Upper lobe of left lung (tissue), 6 donors: ENCODE measurements around the gene CTCFL. TPM values are rescaled to one million over a fixed set of nuclear protein-coding genes. Genes with fewer than 3 reads are reported as not detected.

Experiments used
- ATAC-seq, 2 donors: fragments of 200-7000 bp; cut with Tn5 transposase; one replicate each; pipeline ENCODE4 v1.9.1; 2022; ENCODE audit warnings: mild to moderate bottlenecking in 2 of 2, moderate library complexity in 2 of 2; ENCODE audit not compliant: low FRiP score in 2 of 2
- DNase-seq, 2 donors: peaks; one replicate each; pipeline ENCODE4 v3.0.0-alpha.2; 2019 to 2020
- H3K27ac ChIP-seq, 4 donors: fragments of 200-600 bp; sonication (generic); one replicate each; pipeline ENCODE4 v1.5.1; 2016 to 2019
- H3K27me3 ChIP-seq, 4 donors: fragments of 200-600 bp; sonication (generic); one replicate each; pipeline ENCODE4 v1.5.1; 2017 to 2019
- H3K36me3 ChIP-seq, 4 donors: fragments of 200-600 bp; sonication (generic); one replicate each; pipeline ENCODE4 v1.5.1; 2016 to 2019
- H3K4me1 ChIP-seq, 4 donors: fragments of 200-600 bp; sonication (generic); one replicate each; pipeline ENCODE4 v1.5.1; 2018 to 2019
- H3K4me3 ChIP-seq, 4 donors: fragments of 200-600 bp; sonication (generic); one replicate each; pipeline ENCODE4 v1.5.1; 2017 to 2019; ENCODE audit warnings: mild to moderate bottlenecking in 2 of 4, moderate library complexity in 1 of 4
- H3K9me3 ChIP-seq, 4 donors: fragments of 200-600 bp; sonication (generic); one replicate each; pipeline ENCODE4 v1.5.1; 2018 to 2019
- CTCF ChIP-seq, 6 experiments: fragments of 450-650 bp in 4 of 6; fragments of 200-600 bp in 2 of 6; sonication (generic) in 2 of 6; IDR thresholded peaks; one replicate each; pipeline ENCODE4 v1.5.1; 2016 to 2019; ENCODE audit warnings: antibody characterized with exemption in 6 of 6
- EP300 ChIP-seq, 4 donors: sonication (generic); formaldehyde crosslinking; IDR thresholded peaks; one replicate each; pipeline ENCODE4 v1.5.1; 2017; ENCODE audit warnings: antibody characterized with exemption in 4 of 4, control low read depth in 2 of 4
- POLR2A ChIP-seq, 4 donors: fragments of 450-650 bp; IDR thresholded peaks; one replicate each; pipeline ENCODE4 v1.5.1; 2016 to 2017; ENCODE audit warnings: antibody characterized with exemption in 4 of 4, mild to moderate bottlenecking in 2 of 4
- POLR2AphosphoS5 ChIP-seq, 2 donors: sonication (generic); formaldehyde crosslinking; IDR thresholded peaks; one replicate each; pipeline ENCODE4 v1.5.1; 2017; ENCODE audit warnings: antibody characterized with exemption in 2 of 2
- WGBS, 2 donors: methylation state at CpG; one replicate each; pipeline ENCODE4 v1.1.5; 2017 to 2018; 5-methylcytosine and 5-hydroxymethylcytosine counted together
- total RNA-seq, 6 donors: library from RNA; depleted of rRNA in 4 of 6; stranded (reverse); fragments of >200 nt in 4 of 6; gene quantifications; one replicate each; pipeline versions ENCODE4 v1.1.0 to v1.2.1, GENCODE V29; 2016 to 2021
- donor health status: DM: no; HTN: no; CAD: no; lungs with moderate emphysema.
- donor health status: DM: no; HTN: yes; CAD: no; lungs with severe emphysema.

Gene CTCFL
- total RNA-seq, 6 donors from 2014 or later = 0.11 to 0.17 (median 0.14) TPM; not detected in 3

DNA sequence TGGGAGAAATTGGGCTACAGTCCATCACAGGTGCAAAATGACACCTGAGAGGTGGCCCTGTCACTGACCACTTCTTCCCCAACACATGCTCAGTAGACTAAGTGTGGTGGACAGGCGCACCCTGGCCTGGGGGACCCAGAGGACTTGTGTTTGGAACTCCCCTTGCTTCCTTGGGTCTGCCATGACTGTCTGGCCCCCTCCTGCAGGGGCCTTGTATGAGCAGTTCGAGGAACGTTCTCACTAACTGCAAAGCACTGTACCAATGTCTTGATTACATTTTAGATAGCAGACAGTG lies 32.0 kb upstream of the CTCFL start:
- DNase-seq (no peak), ATAC-seq (no peak)
- WGBS, 2 donors = 77 to 100% methylated on average over 1 to 3 of the region's 3 CpGs
- no peaks in the 10 kb centered on the region for H3K36me3 ChIP-seq
- no peaks in the 10 kb centered on the region for H3K9me3 ChIP-seq
- H3K27me3 ChIP-seq = no peaks in the 10 kb centered on the region
- H3K4me1 ChIP-seq = no peaks in the 10 kb centered on the region
- TF ChIP-seq EP300 (IDR thresholded peaks at IDR 0.05) (no peak), POLR2A (IDR thresholded peaks at IDR 0.05) (no peak), POLR2AphosphoS5 (IDR thresholded peaks at IDR 0.05) (no peak), CTCF (IDR thresholded peaks at IDR 0.05) (no peak)
- H3K4me3 ChIP-seq = no peak overlapping the region
- H3K27ac ChIP-seq = no peak overlapping the region

DNA sequence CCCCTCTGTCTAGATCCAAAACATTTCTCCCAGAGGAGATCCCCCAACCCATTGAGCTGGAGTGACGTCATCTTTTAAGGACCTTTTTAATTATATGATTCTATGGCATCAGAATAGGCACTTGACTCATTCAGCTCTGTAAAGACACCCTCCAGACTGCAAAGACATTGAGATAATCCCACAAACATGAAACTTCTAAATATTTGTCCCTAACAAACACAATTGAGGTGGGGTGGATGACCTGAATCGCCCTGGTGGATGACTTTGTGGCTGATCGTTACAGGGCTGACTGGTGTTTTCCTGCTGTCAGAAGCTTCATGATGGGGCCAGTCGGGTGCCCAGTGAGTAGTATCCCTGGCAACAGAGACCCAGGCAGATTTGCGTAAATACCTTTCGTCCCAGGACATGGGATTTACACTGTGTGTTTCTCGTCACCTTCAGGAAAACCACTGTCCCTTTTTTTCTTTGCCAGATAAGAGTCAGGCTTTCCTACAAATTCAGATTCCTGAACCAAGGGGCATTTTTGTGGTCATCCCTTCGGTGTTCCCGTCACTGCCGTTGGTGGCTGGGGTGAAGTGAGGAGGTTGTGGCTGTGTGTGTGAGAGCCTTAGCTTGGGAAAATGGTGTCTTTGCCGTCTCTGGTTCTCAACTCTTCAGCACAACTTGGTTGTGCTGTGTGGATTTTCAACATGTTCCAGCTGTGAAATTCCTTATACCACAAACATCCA lies 30.7 kb upstream of the CTCFL start:
- no peaks in the 10 kb centered on the region for H3K9me3 ChIP-seq
- no peak overlapping the region for H3K4me3 ChIP-seq
- no peak overlapping the region for H3K27ac ChIP-seq
- 64 to 70% methylated on average over 11 of the region's 11 CpGs for WGBS, 2 donors
- no peak for ATAC-seq
- DNase-seq = no peak
- H3K27me3 ChIP-seq = no peaks in the 10 kb centered on the region
- no peaks in the 10 kb centered on the region for H3K4me1 ChIP-seq
- no peak for TF ChIP-seq EP300 (IDR thresholded peaks at IDR 0.05)
- TF ChIP-seq CTCF (IDR thresholded peaks at IDR 0.05) = no peak
- TF ChIP-seq POLR2AphosphoS5 (IDR thresholded peaks at IDR 0.05) = no peak
- TF ChIP-seq POLR2A (IDR thresholded peaks at IDR 0.05) = no peak
- H3K36me3 ChIP-seq = no peaks in the 10 kb centered on the region

DNA sequence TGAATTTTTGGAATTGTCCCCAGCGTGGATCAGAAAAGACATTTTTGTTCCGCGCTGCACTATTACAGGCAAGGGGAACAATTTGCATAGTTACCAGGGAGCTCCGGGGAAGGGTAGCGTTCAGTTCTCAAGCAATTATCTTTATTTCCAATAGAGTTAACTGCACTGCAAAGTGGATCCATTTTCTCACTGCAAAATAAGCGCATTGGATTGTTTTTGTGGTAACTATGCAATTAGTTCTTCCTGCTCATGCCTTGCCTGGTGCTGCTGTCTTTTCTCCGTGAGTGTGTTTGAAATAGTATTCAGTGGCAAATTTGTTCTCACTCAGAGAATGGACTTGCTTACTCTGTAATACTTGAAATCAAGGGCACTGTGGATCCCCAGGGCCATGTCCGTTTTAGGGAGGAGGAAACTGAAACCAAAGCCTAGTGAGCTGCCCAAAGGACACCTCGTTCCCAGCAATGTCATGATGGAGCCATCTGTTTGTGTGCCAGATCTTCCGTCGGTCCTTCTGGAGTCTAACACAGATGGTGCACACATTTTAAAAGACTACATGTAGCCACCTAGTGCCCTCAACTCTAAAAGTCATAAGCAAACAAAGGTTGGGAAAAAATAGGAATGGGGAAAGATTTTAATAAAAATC lies 28.6 kb upstream of the CTCFL start:
- TF ChIP-seq POLR2AphosphoS5 (IDR thresholded peaks at IDR 0.05) (no peak), POLR2A (IDR thresholded peaks at IDR 0.05) (no peak), CTCF (IDR thresholded peaks at IDR 0.05) (no peak), EP300 (IDR thresholded peaks at IDR 0.05) (no peak)
- 90 to 91% methylated on average over 11 of the region's 11 CpGs for WGBS, 2 donors
- Histone ChIP-seq H3K27me3 (no peaks in the 10 kb centered on the region), H3K27ac (no peak overlapping the region), H3K4me3 (no peak overlapping the region), H3K4me1 (peaks cover 0 to 4% (median 0%) of the 10 kb centered on the region in 4 donors), H3K36me3 (no peaks in the 10 kb centered on the region), H3K9me3 (no peaks in the 10 kb centered on the region)
- ATAC-seq (no peak), DNase-seq (no peak)

- Histone ChIP-seq H3K36me3 (no peaks in the 10 kb centered on the region), H3K27ac (no peak overlapping the region), H3K9me3 (no peaks in the 10 kb centered on the region), H3K27me3 (no peaks in the 10 kb centered on the region), H3K4me1 (peaks cover 0 to 10% (median 3%) of the 10 kb centered on the region in 4 donors), H3K4me3 (no peak overlapping the region)
- TF ChIP-seq POLR2AphosphoS5 (IDR thresholded peaks at IDR 0.05) (no peak), CTCF (IDR thresholded peaks at IDR 0.05) (no peak), POLR2A (IDR thresholded peaks at IDR 0.05) (no peak), EP300 (IDR thresholded peaks at IDR 0.05) (no peak)
- DNase-seq = no peak
- no peak for ATAC-seq
- WGBS, 2 donors = 93 to 99% methylated on average over 6 of the region's 6 CpGs
Observed at GRCh38 chr20:57552471-57552870, 27.5 kb upstream of the CTCFL start.
